Endometrium (tissue), 2 donors: ENCODE measurements around the gene PPFIA3.
"Not testable (repeated sequence)": the region's sequence is repeated elsewhere in the genome, so short reads cannot be mapped to it uniquely, and the experiment has no call there.

Source experiments
- FAIRE-seq: peaks from 2 replicates; lab custom pipeline; 2012; peaks lifted over from hg19 to GRCh38; lab: Jason Lieb, UNC
- donor health status: control.
- donor health status: control.

The PPFIA3 gene

GRCh38 chr19:49150106-49150943 is 31.0 kb downstream of the PPFIA3 start:
- FAIRE-seq: no peak

DNA sequence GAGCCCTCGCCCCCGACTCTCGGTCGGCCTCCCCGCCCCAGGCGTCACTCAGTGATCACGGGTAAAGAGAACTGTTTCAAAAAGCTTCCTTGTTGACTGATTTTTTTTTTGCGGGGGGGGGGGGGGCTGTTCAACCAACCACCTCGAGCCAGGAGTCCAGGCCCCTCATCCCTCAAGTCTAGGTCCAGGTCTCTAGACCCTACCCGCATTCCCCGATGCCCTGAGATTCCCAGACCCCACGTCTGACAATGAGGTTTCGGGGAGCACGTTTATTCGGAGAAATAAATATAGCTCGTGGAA is 31.6 kb downstream of the PPFIA3 start:
- no peak for FAIRE-seq

GRCh38 chr19:49151267-49152118 is 32.1 kb downstream of the PPFIA3 start:
- FAIRE-seq: no peak

DNA sequence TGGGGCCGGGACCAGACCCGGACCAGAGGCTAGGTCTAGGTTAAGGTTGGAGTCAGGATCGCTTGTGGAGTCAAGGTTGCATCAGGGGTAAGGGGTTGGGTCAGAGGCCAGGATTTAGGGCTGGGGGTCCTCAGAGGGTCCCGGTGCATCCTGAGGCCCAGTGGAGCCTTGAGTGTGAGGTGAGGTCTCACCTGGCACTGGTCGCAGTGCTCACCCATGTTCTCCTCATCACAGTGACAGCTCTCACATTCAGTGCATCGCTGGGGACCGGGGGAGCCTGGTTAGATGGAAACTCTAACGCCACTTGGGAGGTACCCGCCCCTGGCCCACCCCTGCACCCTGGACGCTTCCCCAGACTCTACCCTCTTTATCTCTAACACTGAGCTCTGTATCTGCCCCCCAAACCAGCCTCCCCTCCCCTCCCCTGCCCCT is 32.8 kb downstream of the PPFIA3 start:
- no peak for FAIRE-seq

GRCh38 chr19:49153167-49153809 is 33.9 kb downstream of the PPFIA3 start:
- FAIRE-seq: no peak

DNA sequence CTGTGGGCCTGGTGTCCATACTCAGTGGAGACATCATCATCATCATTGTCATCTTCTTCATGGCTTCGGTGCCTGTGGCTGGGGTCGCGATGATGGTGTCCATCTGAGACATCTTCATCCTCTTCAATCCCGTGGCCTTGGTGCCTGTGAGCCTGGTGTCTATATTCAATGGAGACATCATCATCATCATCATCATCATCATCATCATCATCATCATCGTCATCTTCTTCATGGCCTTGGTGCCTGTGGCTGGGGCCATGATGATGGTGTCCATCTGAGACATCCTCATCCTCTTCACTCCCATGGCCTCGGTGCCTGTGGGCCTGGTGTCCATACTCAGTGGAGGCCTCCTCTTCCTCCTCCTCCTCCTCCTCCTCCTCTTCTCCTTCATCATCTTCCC is 34.9 kb downstream of the PPFIA3 start:
- FAIRE-seq: no peak

- no peak for FAIRE-seq
These were observed 35.9 kb downstream of the PPFIA3 start, which contains the start of gene HRC for GRCh38 chr19:49155005-49155819. HRC (minus strand) TSS chr19:49155396; CDS start chr19:49155237, 159 bp downstream.

DNA sequence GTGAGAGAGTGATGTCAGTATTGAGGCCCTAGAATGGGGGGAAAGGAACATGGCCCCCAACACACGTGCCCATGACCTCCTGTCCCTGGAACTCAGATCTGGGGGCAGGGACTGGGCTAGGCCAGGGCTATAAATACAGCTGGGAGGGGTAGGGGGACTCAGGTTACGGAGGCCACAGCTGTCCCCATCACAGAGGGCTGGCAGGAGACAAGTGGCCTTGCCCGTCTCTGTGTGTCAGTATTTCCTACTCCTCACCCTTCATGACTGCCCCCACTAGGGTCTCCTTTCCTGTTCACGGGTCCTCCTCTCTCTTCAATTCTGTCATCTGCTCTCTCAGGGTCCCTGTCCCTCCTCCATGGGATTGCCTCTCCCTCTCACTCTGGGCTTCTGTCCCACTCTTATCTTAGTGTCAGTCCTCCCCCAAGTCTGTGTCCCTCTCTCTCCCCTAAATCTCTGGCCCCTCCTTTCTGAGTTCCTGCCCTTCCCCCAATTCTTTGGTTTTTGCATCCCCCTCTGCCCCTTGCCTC is 36.5 kb downstream of the PPFIA3 start:
- FAIRE-seq: no peak

GRCh38 chr19:49157445-49158224 is 38.3 kb downstream of the PPFIA3 start, which contains the start of gene TRPM4:
TRPM4 (plus strand) TSS chr19:49157792; CDS start chr19:49157867, 75 bp downstream.
- FAIRE-seq: no peak

DNA sequence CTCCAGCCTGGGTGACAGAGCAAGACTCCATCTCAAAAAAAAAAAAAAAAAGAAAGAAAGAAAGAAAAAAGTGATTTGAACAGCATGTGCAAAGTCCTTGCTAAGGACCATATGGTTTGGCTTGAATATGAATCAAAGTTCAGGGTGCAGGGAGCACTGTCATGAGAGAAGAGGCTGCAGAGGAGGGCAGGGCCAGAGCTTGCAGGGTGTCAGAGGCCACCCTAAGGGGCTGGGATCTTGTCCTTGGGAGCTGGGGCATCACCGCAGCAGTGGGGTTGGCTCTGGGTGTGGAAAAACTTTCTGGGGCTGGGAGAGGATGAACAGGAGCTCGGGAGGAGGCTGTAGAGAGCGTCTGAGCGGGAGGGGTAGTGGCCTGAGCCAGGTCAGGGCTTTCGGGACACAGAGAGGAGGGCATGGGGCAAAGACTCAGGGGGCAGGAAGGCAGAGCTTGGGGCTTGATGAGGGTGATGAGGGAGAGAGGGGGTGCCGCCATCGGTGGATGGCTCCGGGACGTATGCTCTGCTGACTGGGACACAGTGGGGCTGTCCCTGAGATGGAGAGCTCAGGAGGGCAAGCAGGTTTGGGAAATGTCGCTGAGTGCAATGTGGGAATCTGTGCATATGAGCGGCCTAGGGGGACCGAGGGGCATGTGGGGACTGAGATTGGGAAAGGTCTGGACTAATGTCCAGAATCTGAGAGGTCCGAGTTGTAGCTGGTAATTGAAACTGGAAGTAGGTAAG is 41.3 kb downstream of the PPFIA3 start:
- FAIRE-seq: no peak

GRCh38 chr19:49161987-49162386 is 42.6 kb downstream of the PPFIA3 start:
- no peak for FAIRE-seq

- FAIRE-seq: no peak
These were observed 45.9 kb downstream of the PPFIA3 start for GRCh38 chr19:49165111-49165750.

GRCh38 chr19:49165865-49166301 is 46.5 kb downstream of the PPFIA3 start:
- FAIRE-seq: no peak

- FAIRE-seq: no peak
These were observed 48.6 kb downstream of the PPFIA3 start for GRCh38 chr19:49167857-49168409.

- FAIRE-seq: no peak
These were observed 49.1 kb downstream of the PPFIA3 start for GRCh38 chr19:49168421-49168820.

DNA sequence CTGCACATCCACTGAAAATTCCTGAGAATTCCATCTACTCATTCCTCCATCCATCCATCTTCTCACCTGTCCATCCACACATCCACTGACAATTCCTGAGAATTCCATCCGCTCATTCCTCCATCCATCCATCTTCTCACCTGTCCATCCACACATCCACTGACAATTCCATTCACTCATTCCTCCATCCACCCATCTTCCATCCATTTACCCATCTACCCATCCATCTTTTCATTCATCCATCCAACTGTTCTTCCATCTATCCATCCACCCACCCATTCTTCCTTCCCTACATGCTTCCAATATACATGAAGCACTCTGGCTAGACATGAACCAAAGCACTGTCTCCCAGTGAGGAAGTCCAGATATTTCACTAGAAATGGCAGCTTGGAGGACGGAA is 53.9 kb downstream of the PPFIA3 start:
- no peak for FAIRE-seq

DNA sequence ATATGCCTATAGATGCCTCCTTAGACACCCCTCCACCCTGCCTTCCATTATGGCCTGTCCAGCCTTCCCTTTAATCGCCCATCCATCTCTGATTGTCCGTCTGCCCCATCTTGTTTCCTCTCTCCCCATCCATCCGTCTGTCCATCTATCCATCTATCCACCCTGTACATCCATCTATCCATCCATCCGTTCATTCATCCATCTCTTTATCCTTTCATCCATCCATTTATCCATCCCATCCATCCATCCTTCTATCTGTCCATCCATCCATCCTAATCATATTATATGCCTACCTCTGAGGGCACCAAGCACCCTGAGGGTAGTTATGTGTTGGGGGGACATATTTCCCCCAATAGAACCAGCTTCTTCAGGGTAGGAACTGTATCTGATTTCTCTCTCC is 61.3 kb downstream of the PPFIA3 start:
- FAIRE-seq: no peak

- FAIRE-seq: not testable (repeated sequence)
These were observed 62.9 kb downstream of the PPFIA3 start for GRCh38 chr19:49182010-49182847.
